Omental fat pad (tissue), 4 donors: ENCODE measurements around the gene YY1AP1. TPM values are rescaled to one million over a fixed set of nuclear protein-coding genes. Genes with fewer than 3 reads are reported as not detected.
"Not testable (repeated sequence)": the region's sequence is repeated elsewhere in the genome, so short reads cannot be mapped to it uniquely, and the experiment has no call there.

Experiments used
- ATAC-seq: fragments of 150-250 bp; one replicate; pipeline ENCODE4 v1.9.1; 2016; ENCODE audit warnings: mild to moderate bottlenecking, moderate library complexity; ENCODE audit not compliant: low FRiP score
- DNase-seq: peaks from one replicate; pipeline ENCODE4 v3.0.0-alpha.2; 2019; ENCODE audit warnings: low spot score
- CTCF ChIP-seq, 3 donors: fragments of 450-650 bp; IDR thresholded peaks; one replicate each; pipeline ENCODE4 v1.5.1; 2016 to 2017; ENCODE audit warnings: antibody characterized with exemption in 3 of 3, mild to moderate bottlenecking in 3 of 3, moderate library complexity in 2 of 3
- total RNA-seq, 4 donors: library from RNA; depleted of rRNA; stranded (reverse); fragments of >200 nt; gene quantifications; one replicate each; pipeline ENCODE4 v1.1.0, GENCODE V29; 2016

The YY1AP1 gene
- total RNA-seq, 4 donors from 2014 or later, result 91.3 to 135 (median 119) TPM

DNA sequence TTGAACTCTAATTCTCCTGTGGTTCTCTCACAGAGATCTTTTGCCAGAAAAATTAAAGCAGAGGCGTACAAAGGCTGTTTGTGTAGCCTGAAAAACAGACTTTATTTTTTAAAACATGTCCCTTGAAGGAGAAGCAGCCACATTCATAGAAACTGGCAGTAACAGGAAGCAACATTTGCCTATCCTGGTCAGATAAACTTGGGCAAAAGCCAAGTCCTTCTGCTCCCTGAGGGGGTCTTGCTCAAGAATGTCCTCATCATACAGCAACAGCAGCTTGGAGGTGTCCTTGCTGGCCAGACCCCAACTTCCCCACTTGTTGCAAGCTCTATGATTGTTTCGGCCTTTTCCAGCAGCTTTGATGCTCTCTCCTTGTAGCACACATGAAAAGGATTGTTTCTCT, 42.3 kb downstream of the YY1AP1 start:
- ATAC-seq, result no peak
- DNase-seq, result no peak
- TF ChIP-seq CTCF (IDR thresholded peaks at IDR 0.05), result no peak

GRCh38 chr1:155645648-155646047, 42.9 kb downstream of the YY1AP1 start:
- TF ChIP-seq CTCF (IDR thresholded peaks at IDR 0.05), result no peak
- ATAC-seq (peak; percentile 29), DNase-seq (no peak)

DNA sequence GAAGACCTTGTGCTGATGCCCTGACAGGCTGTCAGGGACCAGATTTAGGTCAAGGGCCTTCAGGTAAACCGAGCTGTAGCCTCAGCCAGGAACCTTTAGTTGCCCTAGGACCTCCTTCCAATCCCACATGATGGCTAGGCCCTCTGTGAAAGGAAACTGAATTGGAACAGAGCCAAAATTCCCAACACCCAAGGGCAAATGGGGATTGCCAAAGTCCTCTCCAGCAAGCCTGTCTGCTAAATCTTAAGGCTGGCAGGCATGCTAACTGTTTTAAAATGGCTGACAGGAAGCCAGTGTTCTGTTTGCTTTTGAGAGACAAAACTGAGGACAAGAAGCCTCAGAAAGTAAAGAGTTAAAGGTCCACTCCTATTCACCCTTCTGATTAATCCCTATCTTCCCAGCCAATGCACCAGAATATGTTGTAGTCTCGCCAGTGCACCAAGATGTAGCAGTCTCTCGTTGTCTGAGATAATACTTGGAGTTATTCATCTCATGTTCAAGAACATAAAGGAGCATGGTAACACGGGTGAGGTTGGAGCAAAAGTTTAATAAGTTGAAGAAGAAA, 43.5 kb downstream of the YY1AP1 start:
- DNase-seq (no peak), ATAC-seq (no peak)
- no peak for TF ChIP-seq CTCF (IDR thresholded peaks at IDR 0.05)

DNA sequence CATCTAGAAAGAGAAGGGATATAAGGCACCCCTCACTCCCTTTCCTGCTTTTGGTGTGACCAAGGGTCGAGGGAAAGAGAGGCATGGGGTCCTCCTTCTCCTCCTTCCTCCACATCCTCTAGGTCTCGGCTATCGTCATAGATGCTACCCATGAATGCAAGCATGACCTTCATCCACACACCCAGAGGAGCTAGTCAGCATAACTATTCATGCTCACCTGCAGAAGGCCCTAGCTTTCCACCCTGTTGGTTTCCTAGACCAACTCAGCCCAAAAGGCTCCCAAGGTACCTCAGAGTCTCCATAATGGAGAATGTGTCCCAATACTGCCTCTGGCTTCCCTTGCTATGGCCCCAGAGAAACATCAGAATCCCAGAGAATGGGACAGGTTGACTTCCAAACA, 45.3 kb downstream of the YY1AP1 start:
- no peak for DNase-seq
- ATAC-seq, result no peak
- no peak for TF ChIP-seq CTCF (IDR thresholded peaks at IDR 0.05)

DNA sequence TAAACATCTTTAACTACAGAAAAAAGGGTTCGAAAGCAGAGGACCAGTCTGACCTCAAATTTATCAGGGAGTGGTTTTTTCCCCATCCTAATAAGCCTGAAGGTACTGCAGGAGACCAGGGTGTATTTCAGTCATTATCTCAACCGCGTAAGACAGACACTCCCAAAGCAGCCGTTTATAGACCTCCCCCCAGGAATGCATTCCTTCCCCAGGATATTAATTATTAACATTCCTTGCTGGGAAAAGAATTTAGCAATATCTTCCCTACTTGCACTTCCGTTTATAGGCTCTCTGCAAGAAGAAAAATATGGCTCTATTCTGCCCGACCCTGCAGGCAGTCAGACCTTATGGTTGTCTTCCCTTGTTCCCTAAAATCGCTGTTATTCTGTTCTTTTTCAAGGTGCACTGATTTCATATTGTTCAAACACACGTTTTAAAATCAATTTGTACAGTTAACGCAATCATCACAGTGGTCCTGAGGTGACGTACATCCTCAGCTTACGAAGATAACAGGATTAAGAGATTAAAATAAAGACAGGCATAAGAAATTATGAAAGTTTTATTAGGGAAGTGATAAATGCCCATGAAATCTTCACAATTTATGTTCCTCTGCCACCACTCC, 45.9 kb downstream of the YY1AP1 start:
- not testable (repeated sequence) for ATAC-seq, DNase-seq

- TF ChIP-seq CTCF (IDR thresholded peaks at IDR 0.05), result no peak
- DNase-seq (no peak), ATAC-seq (no peak)
Observed at GRCh38 chr1:155640367-155640766, 48.2 kb downstream of the YY1AP1 start.

DNA sequence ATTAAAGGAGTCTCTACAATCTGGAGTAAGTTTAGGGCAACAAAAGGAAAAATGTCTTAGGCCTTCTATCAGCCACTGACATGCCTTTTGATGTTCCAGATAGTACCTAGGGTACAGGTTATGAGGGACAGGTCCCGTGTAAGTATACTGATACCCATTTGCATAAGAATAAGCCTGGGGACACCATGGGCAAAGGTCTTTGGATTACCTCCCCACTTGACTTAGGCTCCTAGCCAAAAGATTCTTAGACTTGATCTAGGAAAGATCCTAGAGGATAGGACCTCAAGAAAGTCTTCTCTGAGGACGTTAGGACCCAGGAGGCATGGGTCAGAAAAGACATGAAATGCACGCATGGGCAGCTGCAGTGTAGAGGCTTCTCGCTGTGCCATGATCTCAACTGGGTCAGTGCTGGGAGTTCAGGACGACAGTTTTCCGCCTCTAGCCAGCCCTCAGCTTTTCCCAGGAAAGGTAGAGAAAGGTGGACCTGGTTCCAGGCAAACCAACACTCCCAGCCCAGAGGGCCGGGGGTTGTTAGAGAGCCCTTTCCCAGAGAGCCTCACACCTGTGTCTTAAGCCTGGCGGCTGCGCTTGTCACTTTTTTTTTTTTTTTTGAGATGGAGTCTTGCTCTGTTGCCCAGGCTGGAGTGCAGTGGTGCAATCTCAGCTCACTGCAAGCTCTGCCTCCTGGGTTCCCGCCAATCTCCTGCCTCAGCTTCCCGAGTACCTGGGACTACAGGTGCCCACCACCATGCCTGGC, 52.0 kb downstream of the YY1AP1 start:
- ATAC-seq (no peak), DNase-seq (no peak)
- TF ChIP-seq CTCF (IDR thresholded peaks at IDR 0.05), result no peak

DNA sequence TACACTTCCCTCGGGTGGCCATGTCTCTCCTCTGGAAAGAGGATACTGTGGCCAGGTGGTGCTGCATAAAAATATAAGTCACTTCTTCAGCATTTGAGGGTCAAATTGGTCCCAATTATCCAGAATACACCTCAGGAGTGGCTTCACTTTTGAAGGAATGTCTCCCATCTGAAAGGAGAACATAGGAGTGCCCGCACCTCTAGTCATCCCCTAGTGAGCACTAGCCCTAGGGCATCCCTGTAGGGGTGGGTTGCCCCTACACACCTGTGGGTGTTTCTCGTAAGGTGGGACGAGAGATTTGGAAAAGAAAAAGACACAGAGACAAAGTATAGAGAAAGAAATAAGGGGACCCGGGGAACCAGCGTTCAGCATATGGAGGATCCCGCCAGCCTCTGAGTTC, 62.1 kb downstream of the YY1AP1 start:
- not testable (repeated sequence) for DNase-seq, ATAC-seq
